HepG2 (cell line): ENCODE data around the gene VASN. TPM values are rescaled to one million over a fixed set of nuclear protein-coding genes. Genes with fewer than 3 reads are reported as not detected.

ENCODE experiments used
- ATAC-seq: fragments of 200-7000 bp; cut with Tn5 transposase; 3 replicates; pipeline ENCODE4 v1.9.1; 2020; ENCODE audit warnings: mild to moderate bottlenecking, moderate library complexity
- BruUV-seq: library from RNA; stranded (reverse); fragments of 400-500 nt; replicated peaks from 2 replicates; lab custom pipeline; 2021; lab: Mats Ljungman, UMichigan
- CTCF ChIA-PET: fragments of 300-600 bp; formaldehyde crosslinking; extraction: SDS; loops from one replicate; lab custom pipeline; 2021; ENCODE audit warnings: low total read pairs, inconsistent platforms, low intra/inter-chr PET ratio; lab: Yijun Ruan, JAX
- POLR2A ChIA-PET: fragments of 350-600 bp; sonication (Branson Sonifier 250); formaldehyde crosslinking; loops from one replicate; lab custom pipeline; 2020; ENCODE audit warnings: antibody characterized with exemption, inconsistent platforms; lab: Yijun Ruan, JAX
- DNase-seq: peaks from one replicate; pipeline ENCODE4 v3.0.0-alpha.2; 2015; ENCODE audit warnings: low spot score
- FAIRE-seq: peaks from 3 replicates; lab custom pipeline; 2011; peaks lifted over from hg19 to GRCh38; lab: Jason Lieb, UNC
- H2AFZ ChIP-seq: one replicate; pipeline ENCODE4 v1.6.1; 2011; ENCODE audit warnings: low read length, inconsistent platforms
- H3K27ac ChIP-seq: fragments of 300-600 bp; 3 replicates; pipeline ENCODE4 v1.8.0; 2011; ENCODE audit warnings: mixed run types, mild to moderate bottlenecking, mixed read lengths, low read length, inconsistent platforms; ENCODE audit not compliant: insufficient read depth; ENCODE audit errors: extremely low read length
- H3K27me3 ChIP-seq, 2 experiments: fragments of 200-600 bp in 1 of 2; 2 replicates in 1 of 2; 3 replicates in 1 of 2; pipeline versions ENCODE4 v1.6.0 to v1.8.0; 2011; ENCODE audit warnings: low read length in 2 of 2, mild to moderate bottlenecking in 2 of 2, moderate library complexity in 2 of 2, inconsistent platforms in 1 of 2; ENCODE audit not compliant: insufficient read depth in 2 of 2, control insufficient read depth in 1 of 2
- H3K36me3 ChIP-seq, 2 experiments: fragments of 200-600 bp in 1 of 2; replicated peaks in 1 of 2; 2 replicates in 1 of 2; 3 replicates in 1 of 2; pipeline versions ENCODE4 v1.5.1 to v1.8.0; 2011; ENCODE audit warnings: low read length in 2 of 2, inconsistent platforms in 1 of 2; ENCODE audit not compliant: insufficient read depth in 2 of 2, control insufficient read depth in 1 of 2
- H3K4me1 ChIP-seq: 2 replicates; pipeline ENCODE4 v1.5.1; 2012; ENCODE audit warnings: low read length, inconsistent platforms; ENCODE audit not compliant: insufficient read depth
- H3K4me2 ChIP-seq: 2 replicates; pipeline ENCODE4 v1.6.0; 2011; ENCODE audit warnings: low read depth, low read length, inconsistent platforms
- H3K4me3 ChIP-seq, 3 experiments: fragments of 200-600 bp in 1 of 3; sonication (generic), shearing (Covaris generic) in 1 of 3; replicated peaks in 1 of 3; 2 replicates each; pipeline ENCODE4 v1.5.1; 2011 to 2016; ENCODE audit warnings: low read length in 3 of 3, inconsistent platforms in 2 of 3, low read depth in 2 of 3, mild to moderate bottlenecking in 2 of 3, control low read depth in 1 of 3, mixed read lengths in 1 of 3; ENCODE audit not compliant: insufficient read depth in 1 of 3
- H3K79me2 ChIP-seq: one replicate; pipeline ENCODE4 v1.6.1; 2011; ENCODE audit warnings: low read length, inconsistent platforms; ENCODE audit not compliant: insufficient read depth
- H3K9ac ChIP-seq: 2 replicates; pipeline ENCODE4 v1.6.0; 2011; ENCODE audit warnings: mild to moderate bottlenecking, low read depth, low read length, inconsistent platforms; ENCODE audit not compliant: insufficient read depth
- H3K9me3 ChIP-seq: 2 replicates; pipeline ENCODE4 v1.5.1; 2012; ENCODE audit warnings: mild to moderate bottlenecking, low read length
- H4K20me1 ChIP-seq: 2 replicates; pipeline ENCODE4 v1.6.0; 2011; ENCODE audit warnings: inconsistent platforms, mild to moderate bottlenecking, low read length, moderate library complexity; ENCODE audit not compliant: insufficient read depth
- CBX5 ChIP-seq: sonication (generic); formaldehyde crosslinking; IDR thresholded peaks from 2 replicates; pipeline ENCODE4 v1.4.0; 2020; ENCODE audit warnings: missing genetic modification reagents, borderline replicate concordance
- HMG20B ChIP-seq: conservative IDR thresholded peaks from 2 replicates; pipeline ENCODE4 v1.6.1; 2016; ENCODE audit warnings: missing genetic modification reagents, missing compliant biosample characterization
- MLLT10 ChIP-seq: sonication (generic); formaldehyde crosslinking; IDR thresholded peaks from 2 replicates; pipeline ENCODE4 v1.4.0; 2020; ENCODE audit warnings: missing genetic modification reagents
- MYC ChIP-seq: sonication (generic); formaldehyde crosslinking; IDR thresholded peaks from 2 replicates; pipeline ENCODE4 v1.9.0; 2021; ENCODE audit warnings: missing genetic modification reagents, borderline replicate concordance
- NR3C1 ChIP-seq: sonication (generic); formaldehyde crosslinking; IDR thresholded peaks from 2 replicates; pipeline ENCODE4 v1.4.0; 2020; ENCODE audit warnings: missing genetic modification reagents
- PAF1 ChIP-seq: IDR thresholded peaks from 2 replicates; pipeline ENCODE4 v1.6.1; 2016; ENCODE audit warnings: missing genetic modification reagents, missing compliant biosample characterization
- PRDM15 ChIP-seq: sonication (generic); formaldehyde crosslinking; IDR thresholded peaks from 2 replicates; pipeline ENCODE4 v1.4.0; 2020; ENCODE audit warnings: missing genetic modification reagents
- SOX13 ChIP-seq, 3 experiments: fragments of 450-650 bp in 1 of 3; sonication (generic) in 1 of 3; formaldehyde crosslinking in 1 of 3; IDR thresholded peaks in 2 of 3; conservative IDR thresholded peaks in 1 of 3; 2 replicates each; pipeline versions ENCODE4 v1.5.0 to v1.6.1; 2016 to 2020; ENCODE audit warnings: antibody characterized with exemption in 1 of 3, mild to moderate bottlenecking in 1 of 3, missing compliant biosample characterization in 1 of 3, missing genetic modification reagents in 1 of 3, moderate library complexity in 1 of 3
- ZNF124 ChIP-seq: sonication (generic); formaldehyde crosslinking; IDR thresholded peaks from 2 replicates; pipeline ENCODE4 v1.4.0; 2020; ENCODE audit warnings: missing genetic modification reagents
- ZNF275 ChIP-seq: sonication (generic); formaldehyde crosslinking; IDR thresholded peaks from 2 replicates; pipeline ENCODE4 v1.8.0; 2022; ENCODE audit warnings: missing genetic modification reagents, mild to moderate bottlenecking, inconsistent platforms, borderline replicate concordance
- ZNF329 ChIP-seq: sonication (generic); formaldehyde crosslinking; IDR thresholded peaks from 2 replicates; pipeline ENCODE4 v1.9.0; 2021; ENCODE audit warnings: low read depth, mild to moderate bottlenecking, missing genetic modification reagents
- ZNF441 ChIP-seq: sonication (generic); formaldehyde crosslinking; IDR thresholded peaks from 2 replicates; pipeline ENCODE4 v1.7.0; 2021; ENCODE audit warnings: missing genetic modification reagents, borderline replicate concordance
- ZNF678 ChIP-seq: sonication (generic); formaldehyde crosslinking; IDR thresholded peaks from 2 replicates; pipeline ENCODE4 v1.4.0; 2020; ENCODE audit warnings: mild to moderate bottlenecking, missing genetic modification reagents
- ZNF720 ChIP-seq: sonication (generic); formaldehyde crosslinking; IDR thresholded peaks from 2 replicates; pipeline ENCODE4 v1.4.0; 2020; ENCODE audit warnings: missing genetic modification reagents
- ZNF768 ChIP-seq: sonication (generic); formaldehyde crosslinking; IDR thresholded peaks from 2 replicates; pipeline ENCODE4 v1.4.0; 2020; ENCODE audit warnings: missing genetic modification reagents
- ZSCAN31 ChIP-seq: sonication (generic); formaldehyde crosslinking; IDR thresholded peaks from 2 replicates; pipeline ENCODE4 v1.5.0; 2020; ENCODE audit warnings: low read depth, mild to moderate bottlenecking, missing genetic modification reagents
- WGBS: methylation state at CpG from one replicate; pipeline ENCODE4 v1.1.6; 2017; ENCODE audit warnings: low lambda C conversion rate; 5-methylcytosine and 5-hydroxymethylcytosine counted together
- in situ Hi-C: cut with HindIII; loops from 2 replicates; pipeline ENCODE4 v1.10.0; 2017; ENCODE audit warnings: low pct_unique_long_range_greater_than_20kb; ENCODE audit not compliant: extremely low pct_ligation_motif_present
- intact Hi-C: fragments of 100-400 bp; cut with micrococcal nuclease; formaldehyde crosslinking; loops from one replicate; pipeline ENCODE4 v1.10.0; 2022; ENCODE audit not compliant: unreplicated experiment
- polyA plus RNA-seq, 8 experiments: library from polyadenylated mRNA; depleted of rRNA in 3 of 8; stranded (reverse) in 7 of 8; unstranded in 1 of 8; fragments of >200 nt; fragmentation: Illumina TruSeq in 4 of 8; extraction: Trizol in 4 of 8; gene quantifications; 2 replicates each; pipeline versions ENCODE4 v1.2.1 to v1.2.3, GENCODE V29; 2011 to 2016; ENCODE audit warnings: low read depth in 4 of 8, missing spikeins in 1 of 8, mixed read lengths in 1 of 8; ENCODE audit not compliant: insufficient read depth in 1 of 8
- total RNA-seq, 5 experiments: library from RNA; depleted of rRNA; stranded (reverse); fragments of >200 nt; fragmentation: Illumina TruSeq; extraction: Trizol; gene quantifications; 2 replicates each; pipeline ENCODE4 v1.2.3, GENCODE V29; 2016; ENCODE audit warnings: low read depth in 1 of 5
- TF ChIP-seq, protein P1 (sequence below): IDR thresholded peaks from 2 replicates; pipeline ENCODE4 v1.6.1; 2016; ENCODE audit warnings: missing genetic modification reagents, missing compliant biosample characterization

VASN gene
- total and polyA plus RNA-seq, 2 of the 13 experiments (the other 11 are each of a cell fraction or from before 2014, with no cell fraction given) = 8.4 to 18.2 TPM

GRCh38 chr16:4392382-4393239, 21.0 kb downstream of the VASN start (continued):
- no peak for TF ChIP-seq PRDM15 (CRISPR knock-in tag)
- TF ChIP-seq, protein P1, sequence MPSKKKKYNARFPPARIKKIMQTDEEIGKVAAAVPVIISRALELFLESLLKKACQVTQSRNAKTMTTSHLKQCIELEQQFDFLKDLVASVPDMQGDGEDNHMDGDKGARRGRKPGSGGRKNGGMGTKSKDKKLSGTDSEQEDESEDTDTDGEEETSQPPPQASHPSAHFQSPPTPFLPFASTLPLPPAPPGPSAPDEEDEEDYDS = no peak
- TF ChIP-seq, all 625 proteins: peak for 0

DNA sequence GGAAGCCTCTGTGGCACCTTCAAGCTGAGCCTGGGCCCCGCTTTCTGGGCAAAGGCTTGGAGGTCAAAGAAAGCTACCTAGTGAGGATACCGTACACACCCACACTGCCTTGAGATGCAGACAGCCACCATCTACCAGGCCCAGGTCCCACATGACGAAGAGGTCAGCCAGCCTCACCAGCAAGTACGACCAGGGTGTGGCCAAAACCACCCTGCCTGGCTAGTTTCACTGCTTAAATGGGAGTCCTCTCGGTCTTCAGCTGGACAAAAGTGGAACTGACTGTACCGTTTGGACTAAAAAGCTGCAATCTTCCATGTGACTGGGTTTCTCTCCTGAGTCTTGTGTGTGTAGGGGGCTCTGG, 21.6 kb downstream of the VASN start:
- H3K9ac ChIP-seq = no peak overlapping the region
- H2AFZ ChIP-seq = no peak overlapping the region
- no peaks in the 10 kb centered on the region for H3K79me2 ChIP-seq
- ChIA-PET CTCF (no interaction called here), POLR2A (interaction anchor here (1.2 kb wide), 1 partner anchor 48 kb away, joined by 3 read pairs; no protein-coding TSS in a partner anchor)
- no TSS peak for BruUV-seq
- no peaks in the 10 kb centered on the region for H3K27me3 ChIP-seq
- H3K4me3 ChIP-seq = no peak overlapping the region
- intact Hi-C loops = no loop called here
- peaks cover 20% of the 10 kb centered on the region for H3K4me1 ChIP-seq
- ATAC-seq (no peak), FAIRE-seq (no peak), DNase-seq (no peak)
- H4K20me1 ChIP-seq = no peaks in the 10 kb centered on the region
- no peak for TF ChIP-seq PAF1 (CRISPR knock-in tag)
- no peak for TF ChIP-seq ZNF678
- TF ChIP-seq SOX13 (IDR thresholded peaks at IDR 0.05) = no peak
- TF ChIP-seq SOX13 (CRISPR knock-in tag; conservative IDR thresholded peaks at IDR 0.05 in 1 of 2, IDR thresholded peaks at IDR 0.05 in 1 of 2) = no peak
- TF ChIP-seq ZSCAN31 = no peak
- TF ChIP-seq ZNF720 (CRISPR knock-in tag) = no peak
- TF ChIP-seq CBX5 (CRISPR knock-in tag) = no peak
- no peak for TF ChIP-seq ZNF275 (CRISPR knock-in tag)
- no peak for TF ChIP-seq ZNF441
- TF ChIP-seq MYC = no peak
- TF ChIP-seq ZNF329 = no peak
- no peak for TF ChIP-seq HMG20B (CRISPR knock-in tag)
- no peak for TF ChIP-seq ZNF124 (CRISPR knock-in tag)
- TF ChIP-seq NR3C1 (CRISPR knock-in tag) = no peak
- TF ChIP-seq MLLT10 (CRISPR knock-in tag) = no peak
- no peak for TF ChIP-seq ZNF768 (CRISPR knock-in tag)
- peaks cover 2 to 9% of the 10 kb centered on the region in 2 experiments; a peak in 1 of 5 replicates for H3K36me3 ChIP-seq
- 96% methylated on average over 5 of the region's 6 CpGs for WGBS
- in situ Hi-C loops = no loop called here
- H3K27ac ChIP-seq = no peak overlapping the region
- no peaks in the 10 kb centered on the region for H3K9me3 ChIP-seq
- no peak overlapping the region for H3K4me2 ChIP-seq
